ENCODE data around the gene PILRA. TPM values are rescaled to one million over a fixed set of nuclear protein-coding genes. Genes with fewer than 3 reads are reported as not detected.
"Not testable (repeated sequence)": the region's sequence is repeated elsewhere in the genome, so short reads cannot be mapped to it uniquely, and the experiment has no call there.

Gene PILRA
- total RNA-seq, 2 donors from 2014 or later, result 3.7 to 6.5 TPM

DNA sequence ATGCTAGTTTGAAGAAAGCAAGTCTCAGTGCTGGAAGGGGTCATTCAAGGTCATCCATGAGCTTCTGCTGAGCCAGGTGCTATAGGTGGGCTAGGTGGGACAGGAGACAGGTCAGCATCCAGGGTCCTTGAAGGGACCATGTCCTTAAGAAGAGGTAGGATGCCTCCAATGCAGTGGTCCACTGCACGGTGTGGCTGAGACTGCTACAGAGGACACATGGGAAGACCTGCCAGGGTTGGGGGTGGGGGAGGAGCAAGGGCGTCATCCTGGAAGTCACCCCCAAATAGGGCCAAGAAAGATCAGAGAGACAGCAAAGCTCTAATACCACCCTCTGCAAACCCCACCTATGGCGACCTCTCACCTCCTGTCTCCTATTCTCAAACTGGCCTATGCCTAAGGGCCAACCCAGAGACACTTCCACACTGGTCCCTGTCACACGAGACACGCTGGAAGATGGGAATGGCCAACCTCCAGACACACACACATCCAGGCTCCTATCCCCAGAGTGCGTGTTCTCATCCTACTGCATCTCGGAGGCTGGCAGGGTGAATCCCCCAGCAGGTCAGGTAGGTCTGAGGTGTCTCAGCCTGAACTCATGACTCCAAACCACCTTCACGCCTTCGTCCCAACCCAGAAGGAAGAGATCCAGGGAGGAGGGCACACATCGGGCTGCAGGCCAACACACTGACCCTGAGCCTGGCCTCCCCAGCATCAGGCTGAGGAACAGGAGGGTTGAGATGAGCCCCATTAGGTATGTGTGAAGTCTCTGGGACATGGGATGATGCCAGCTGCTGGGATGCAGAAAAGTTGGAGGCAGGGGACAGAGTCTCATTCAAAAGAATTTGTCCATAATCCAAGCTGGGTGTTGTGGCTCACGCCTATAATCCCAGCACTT lies 68.6 kb downstream of the PILRA start:
- DNase-seq (peak; percentile 18), ATAC-seq (no peak)
- intact Hi-C loops (cut with DNase I), result no loop called here

DNA sequence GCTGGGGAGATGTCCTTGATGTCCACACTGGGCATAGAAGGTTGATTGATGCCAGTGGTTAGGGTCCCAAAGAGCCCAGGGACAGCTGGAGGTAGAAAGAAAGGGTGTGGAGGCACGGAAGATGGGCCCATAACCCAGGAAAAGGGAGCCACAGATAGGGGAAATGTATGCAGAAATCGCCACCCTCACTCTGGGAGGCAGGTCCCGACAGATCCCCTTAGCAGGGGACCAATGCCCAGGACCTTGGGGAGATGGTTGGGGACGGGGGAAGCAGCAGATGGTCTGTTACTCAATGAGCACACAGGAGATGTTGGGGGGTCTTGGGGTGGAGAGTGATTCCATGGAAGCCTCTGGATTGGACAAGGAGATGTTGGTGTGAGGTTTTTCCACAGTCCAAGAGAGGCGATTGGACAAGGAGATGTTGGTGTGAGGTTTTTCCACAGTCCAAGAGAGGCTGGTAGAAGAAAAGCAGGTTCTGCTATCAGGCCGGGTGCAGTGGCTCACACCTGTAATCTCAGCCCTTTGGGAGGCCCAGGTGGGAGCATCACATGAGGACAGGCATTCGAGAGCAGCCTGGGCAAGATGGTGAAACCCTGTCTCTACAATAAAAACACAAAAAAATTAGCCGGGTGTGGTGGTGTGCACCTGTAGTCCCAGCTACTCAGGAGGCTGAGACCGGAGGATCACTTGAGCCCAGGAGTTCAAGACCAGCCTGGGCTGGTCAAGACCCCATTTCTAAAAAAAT lies 70.0 kb downstream of the PILRA start:
- intact Hi-C loops (cut with DNase I), result no loop called here
- DNase-seq, result peak; percentile 10
- ATAC-seq, result no peak

DNA sequence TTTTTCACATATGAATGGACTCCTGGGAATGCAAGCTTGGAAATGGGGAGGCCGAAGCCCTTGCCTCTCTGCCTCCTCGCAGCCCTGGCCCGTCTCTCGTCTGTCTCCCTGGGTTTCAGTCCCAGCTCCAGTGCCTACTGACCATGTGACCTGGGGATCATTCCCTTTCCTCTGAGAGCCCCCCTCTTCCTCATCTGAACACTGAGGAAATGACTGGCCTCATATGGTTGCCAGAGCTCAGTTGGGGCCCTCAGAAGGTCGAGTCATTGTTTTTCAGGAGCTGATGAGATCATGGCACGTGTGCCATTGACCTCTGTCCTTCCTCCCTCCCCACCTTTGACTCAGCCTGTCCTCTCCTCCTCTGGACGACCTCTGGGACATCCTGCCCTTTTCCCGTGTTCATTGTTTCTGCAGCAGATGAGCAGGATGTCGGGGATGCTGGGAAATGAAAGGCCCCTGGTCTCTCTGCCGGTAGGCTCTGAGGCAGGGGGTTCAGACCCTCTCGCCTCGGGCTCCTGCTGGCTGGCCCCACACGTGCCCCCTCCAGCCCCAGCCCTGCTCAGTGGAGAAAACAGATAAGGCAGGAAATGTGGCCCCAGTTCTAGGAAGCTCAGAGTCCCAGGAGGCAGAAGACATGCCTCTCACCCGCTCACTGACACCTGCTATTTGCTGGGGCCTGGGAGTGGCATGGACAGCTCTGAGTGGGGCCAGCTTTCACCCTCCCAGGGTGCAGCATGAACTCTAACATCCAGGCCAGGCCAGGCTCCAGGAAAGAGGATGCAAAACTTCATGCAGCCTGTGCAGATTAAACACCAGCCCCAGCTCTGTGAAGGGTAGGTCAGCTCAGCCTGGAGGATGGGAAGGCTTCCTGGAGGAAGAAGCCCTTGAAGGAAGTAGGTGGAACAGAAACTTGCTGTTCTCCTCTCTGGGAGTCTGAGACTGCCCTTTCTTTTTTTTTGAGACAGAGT lies 71.3 kb downstream of the PILRA start:
- intact Hi-C loops (cut with DNase I), result no loop called here
- DNase-seq (peak; percentile 54), ATAC-seq (peak; percentile 70 to 75)

DNA sequence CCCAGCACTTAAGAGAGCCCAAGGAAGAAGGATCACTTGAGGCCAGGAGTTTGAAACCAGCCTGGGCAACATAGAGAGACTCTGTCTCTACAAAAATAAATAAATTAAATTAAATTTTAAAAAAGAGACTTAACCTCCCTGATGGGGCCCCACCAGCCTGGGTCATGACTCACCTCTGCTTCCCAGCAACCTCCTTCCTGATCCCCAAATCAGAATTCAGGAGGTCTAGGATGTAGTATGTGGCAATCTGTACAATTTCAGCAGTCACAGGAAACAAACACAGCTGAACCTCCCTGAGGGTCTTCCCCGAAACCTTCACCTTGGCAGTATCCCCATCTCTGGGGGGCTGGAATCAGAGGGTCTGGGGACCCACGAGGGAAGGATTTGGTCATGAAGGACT lies 72.8 kb downstream of the PILRA start:
- ATAC-seq, result no peak
- DNase-seq, result peak; percentile 4
- intact Hi-C loops (cut with DNase I), result no loop called here

DNA sequence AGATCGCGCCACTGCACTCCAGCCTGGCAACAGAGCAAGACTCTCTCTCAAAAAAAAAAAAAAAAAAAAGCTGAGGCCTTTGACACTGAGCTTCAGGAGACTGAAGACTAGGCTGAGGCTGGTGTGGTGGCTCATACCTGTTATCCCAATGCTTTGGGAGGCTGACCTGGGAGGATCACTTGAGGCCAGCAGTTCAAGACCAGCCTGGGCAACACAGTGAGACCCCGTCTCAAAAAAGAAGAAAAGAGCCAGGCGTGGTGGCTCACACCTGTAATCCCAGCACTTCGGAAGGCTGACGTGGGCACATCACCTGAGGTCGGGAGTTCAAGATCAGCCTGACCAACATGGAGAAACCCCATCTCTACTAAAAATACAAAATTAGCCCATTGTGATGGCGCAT lies 74.1 kb downstream of the PILRA start:
- intact Hi-C loops (cut with DNase I); ATAC-seq: not testable (repeated sequence)
- peak; percentile 7 for DNase-seq

DNA sequence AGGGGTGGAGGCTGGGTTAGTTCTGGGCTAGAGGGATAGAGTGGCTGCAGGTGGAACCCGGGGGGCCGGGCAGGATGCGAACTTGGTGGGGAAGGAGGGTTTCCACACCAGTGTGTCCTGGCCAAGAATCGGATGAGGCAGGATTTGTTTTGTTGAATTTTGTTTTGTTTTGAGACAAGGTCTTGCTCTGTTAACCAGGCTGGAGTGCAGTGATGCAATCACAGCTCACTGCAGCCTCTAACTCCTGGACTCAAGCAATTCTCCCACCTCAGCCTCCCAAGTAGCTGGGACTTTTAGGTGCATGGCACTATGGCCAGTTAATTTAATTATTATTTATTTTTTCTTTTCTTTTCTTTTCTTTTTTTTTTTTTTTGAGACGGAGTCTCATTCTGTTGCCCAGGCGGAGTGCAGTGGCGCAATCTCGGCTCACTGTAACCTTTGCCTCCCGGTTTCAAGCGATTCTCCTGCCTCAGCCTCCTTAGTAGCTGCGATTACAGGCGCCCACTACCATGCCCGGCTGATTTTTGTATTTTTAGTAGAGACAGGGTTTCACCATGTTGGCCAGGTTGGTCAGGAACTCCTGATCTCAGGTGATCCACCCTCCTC lies 76.0 kb downstream of the PILRA start:
- DNase-seq (no peak), ATAC-seq (no peak)
- intact Hi-C loops (cut with DNase I), result no loop called here

Other genes with a start within 250 kb of the PILRA start
- 1 to 10 TPM; 2.7 TPM for gene MBLAC1, start 246.5 kb upstream of the PILRA start, total RNA-seq
- 100 to 1,000 TPM; 104 to 113 TPM for gene LAMTOR4, start 224.6 kb upstream of the PILRA start, total RNA-seq
- gene TRAPPC14, start 214.8 kb upstream of the PILRA start, total RNA-seq, result 10 to 100 TPM in 1 of 2 donors, 1 to 10 TPM in 1; 8.3 to 12.2 TPM
- gene GAL3ST4, start 204.9 kb upstream of the PILRA start, total RNA-seq, result 1 to 10 TPM; 2.2 to 3.4 TPM
- under 1 TPM; 0.58 to 0.85 TPM for gene GPC2, start 196.1 kb upstream of the PILRA start, total RNA-seq
- gene STAG3, start 195.6 kb upstream of the PILRA start, total RNA-seq, result under 1 TPM in 1 of 2 donors, not detected in 1; 0.68 TPM
- gene PVRIG, start 153.5 kb upstream of the PILRA start, total RNA-seq, result under 1 TPM in 1 of 2 donors, not detected in 1; 0.94 TPM
- gene SPDYE3, start 65.8 kb upstream of the PILRA start, total RNA-seq, result not detected
- 10 to 100 TPM; 11.6 to 12.5 TPM for gene PILRB, start 15.4 kb upstream of the PILRA start, total RNA-seq
- 1 to 10 TPM; 3.6 to 4.9 TPM for gene ZCWPW1, start 55.2 kb downstream of the PILRA start, total RNA-seq
- gene MEPCE, start 56.3 kb downstream of the PILRA start, total RNA-seq, result 10 to 100 TPM; 20.9 to 23.9 TPM
- gene PPP1R35, start 63.0 kb downstream of the PILRA start, total RNA-seq, result 10 to 100 TPM; 15.5 to 19.8 TPM
- under 1 TPM; 0.38 to 0.73 TPM for gene SPACDR, start 90.8 kb downstream of the PILRA start, total RNA-seq
- gene TSC22D4, start 105.7 kb downstream of the PILRA start, total RNA-seq, result 10 to 100 TPM; 31.3 to 36.2 TPM
- gene NYAP1, start 110.4 kb downstream of the PILRA start, total RNA-seq, result under 1 TPM; 0.59 to 0.97 TPM
- gene AGFG2, start 165.7 kb downstream of the PILRA start, total RNA-seq, result 10 to 100 TPM; 21.0 to 24.3 TPM
- gene SAP25, start 200.4 kb downstream of the PILRA start, total RNA-seq, result 1 to 10 TPM in 1 of 2 donors, under 1 TPM in 1; 0.58 to 1.5 TPM
- gene LRCH4, start 212.6 kb downstream of the PILRA start, total RNA-seq, result 10 to 100 TPM; 28.2 to 32.6 TPM
- gene FBXO24, start 212.8 kb downstream of the PILRA start, total RNA-seq, result under 1 TPM; 0.31 to 0.62 TPM
- 10 to 100 TPM; 51.8 to 96.5 TPM for gene PCOLCE, start 228.9 kb downstream of the PILRA start, total RNA-seq
- 10 to 100 TPM; 11.0 to 13.3 TPM for gene MOSPD3, start 239.1 kb downstream of the PILRA start, total RNA-seq

Data from left cardiac atrium (tissue), 4 donors.